GM21723 (cell line): Measurements from ENCODE around the gene MB.
"Not testable (repeated sequence)": the region's sequence is repeated elsewhere in the genome, so short reads cannot be mapped to it uniquely, and the experiment has no call there.

Experiments
- ATAC-seq: cut with Tn5 transposase; IDR thresholded peaks from one replicate; pipeline ENCODE4 v1.9.1; 2021; ENCODE audit warnings: mild to moderate bottlenecking, moderate library complexity; ENCODE audit not compliant: unreplicated experiment

Gene MB

DNA sequence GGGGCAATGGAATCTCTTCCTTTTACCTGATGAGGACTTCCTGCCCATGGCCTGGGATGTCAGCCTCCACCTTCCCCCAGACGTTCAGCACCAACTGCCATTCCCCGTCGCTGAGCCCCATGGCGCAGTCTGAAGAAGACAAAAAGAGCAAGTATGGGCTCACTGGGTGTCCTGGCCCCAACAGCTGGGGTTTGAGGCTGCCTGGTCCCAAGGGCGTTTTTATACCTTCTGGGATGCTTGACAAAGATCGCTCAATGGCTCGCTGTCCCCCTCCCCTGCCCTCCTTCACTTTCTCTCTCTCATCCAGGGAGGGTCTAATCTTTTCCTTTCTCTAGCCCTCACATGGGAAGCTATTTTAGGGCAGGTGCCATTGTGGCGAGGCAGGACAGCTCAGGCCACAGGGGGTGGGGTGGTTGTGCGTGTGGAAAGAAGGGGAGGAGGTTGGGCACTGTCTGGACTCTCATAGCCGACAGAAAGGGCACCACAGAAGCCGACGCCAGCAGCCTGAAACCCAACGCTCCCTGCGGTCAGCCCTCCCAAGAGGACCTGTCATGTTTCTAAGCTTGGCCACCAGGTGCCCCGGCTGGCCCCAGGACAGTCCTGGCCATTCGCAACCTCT is at the start of gene MB:
Gene MB (minus strand): TSS at position 193 of the 619 bp plus-strand sequence. CDS start 72 bp downstream, at position 121.
- no peak for ATAC-seq

DNA sequence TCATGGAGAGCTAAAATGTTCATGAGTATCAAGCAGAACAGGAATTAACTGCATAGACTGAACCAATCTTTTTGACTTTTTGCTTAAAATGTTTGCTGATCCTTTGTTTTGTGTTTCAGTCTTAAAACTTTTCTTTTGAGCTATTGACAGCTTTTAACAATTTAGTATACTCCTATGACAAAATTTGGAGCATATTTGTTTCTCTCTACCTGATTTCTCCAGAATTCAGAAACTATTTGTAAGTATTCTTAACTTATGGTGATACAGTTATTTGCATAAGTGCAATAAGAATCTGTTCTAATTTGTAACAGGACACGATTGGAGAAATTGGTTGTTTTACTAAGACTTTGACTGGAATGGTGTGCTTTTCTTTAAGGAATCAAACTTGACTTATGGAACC is 49.6 kb upstream of the MB start:
- not testable (repeated sequence) for ATAC-seq

DNA sequence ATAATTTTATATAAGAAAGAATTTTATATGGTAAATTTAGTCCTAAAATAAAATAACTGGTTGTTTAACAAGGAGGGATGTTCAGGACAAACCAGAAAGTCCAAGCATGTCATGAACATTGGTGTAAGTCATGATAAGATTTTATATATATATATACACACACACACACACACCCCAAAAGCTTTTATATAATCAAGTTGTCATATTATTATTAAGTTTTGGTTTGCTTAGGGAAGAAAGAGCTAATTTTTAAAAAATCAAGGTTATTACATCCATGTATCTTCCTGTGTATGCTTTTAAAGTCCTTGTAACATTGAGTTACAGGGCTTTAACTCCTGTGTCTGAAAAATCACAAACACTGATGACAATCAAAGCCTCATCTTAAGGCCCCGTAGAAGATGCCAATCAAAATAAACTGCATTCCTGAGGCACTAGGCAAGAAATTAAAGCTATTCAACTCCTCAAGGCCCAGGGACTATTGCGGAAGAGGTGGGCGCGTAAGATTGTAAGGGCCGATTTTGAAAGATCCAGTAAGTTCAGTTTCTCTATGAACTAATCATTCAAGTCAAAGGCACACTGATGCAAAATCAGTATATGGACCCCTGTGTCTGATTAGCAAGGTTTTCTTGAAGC is 47.9 kb upstream of the MB start:
- ATAC-seq, result no peak

DNA sequence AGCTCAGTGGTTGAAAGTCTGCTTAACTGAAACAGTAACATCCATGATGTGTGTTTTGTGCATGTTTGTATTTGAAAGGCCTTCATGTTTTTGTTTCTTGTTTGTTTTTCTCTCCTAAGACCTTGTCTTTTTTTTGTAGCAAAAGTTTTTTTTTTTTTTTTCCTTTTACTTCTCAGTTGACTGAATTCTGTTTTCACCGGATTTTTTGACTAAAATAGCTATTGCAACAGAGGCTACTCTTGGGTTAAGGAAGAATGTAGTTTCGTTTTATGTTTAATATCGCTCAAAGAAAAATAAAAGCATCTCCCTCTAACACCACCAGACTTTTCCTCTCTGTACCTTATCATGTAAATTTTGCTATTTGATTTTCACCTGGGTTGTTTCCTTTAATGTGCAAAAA is 46.2 kb upstream of the MB start:
- no peak for ATAC-seq

DNA sequence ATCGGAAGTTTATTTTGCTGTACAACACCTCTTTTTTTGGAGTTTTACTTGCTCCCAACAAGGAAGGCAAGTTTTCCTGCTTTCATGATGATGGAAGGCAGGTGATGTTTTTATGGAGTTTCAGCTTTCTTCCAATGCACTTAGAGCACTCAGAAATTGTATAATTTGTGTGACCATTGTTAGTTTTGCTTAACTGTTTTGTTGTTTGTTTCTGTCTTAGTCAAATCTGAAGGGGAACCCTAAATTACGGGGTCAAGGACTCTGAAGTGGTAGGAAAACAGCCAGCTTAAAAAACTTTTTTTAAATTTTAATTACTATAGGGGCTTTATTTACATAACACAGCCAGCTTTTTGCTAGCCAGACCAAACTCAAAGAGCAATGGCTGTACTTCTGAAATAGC is 45.8 kb upstream of the MB start:
- no peak for ATAC-seq

DNA sequence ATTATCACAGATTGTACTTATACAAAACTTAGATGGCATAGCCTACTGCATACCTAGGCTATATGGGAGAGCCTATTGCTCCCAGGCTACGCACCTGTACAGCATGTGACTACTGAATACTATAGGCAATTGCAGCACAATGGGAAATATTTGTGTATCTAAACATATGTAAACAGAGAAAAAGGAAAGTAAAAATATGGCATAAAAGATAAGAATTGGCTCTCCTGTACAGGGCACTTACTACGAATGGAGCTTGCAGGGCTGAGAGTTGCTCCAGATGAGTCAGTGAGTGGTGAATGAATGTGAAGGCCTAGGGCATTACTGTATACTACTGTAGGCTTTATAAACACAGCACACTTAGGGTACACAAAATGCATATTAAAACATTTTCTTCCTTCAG is 44.3 kb upstream of the MB start:
- no peak for ATAC-seq

DNA sequence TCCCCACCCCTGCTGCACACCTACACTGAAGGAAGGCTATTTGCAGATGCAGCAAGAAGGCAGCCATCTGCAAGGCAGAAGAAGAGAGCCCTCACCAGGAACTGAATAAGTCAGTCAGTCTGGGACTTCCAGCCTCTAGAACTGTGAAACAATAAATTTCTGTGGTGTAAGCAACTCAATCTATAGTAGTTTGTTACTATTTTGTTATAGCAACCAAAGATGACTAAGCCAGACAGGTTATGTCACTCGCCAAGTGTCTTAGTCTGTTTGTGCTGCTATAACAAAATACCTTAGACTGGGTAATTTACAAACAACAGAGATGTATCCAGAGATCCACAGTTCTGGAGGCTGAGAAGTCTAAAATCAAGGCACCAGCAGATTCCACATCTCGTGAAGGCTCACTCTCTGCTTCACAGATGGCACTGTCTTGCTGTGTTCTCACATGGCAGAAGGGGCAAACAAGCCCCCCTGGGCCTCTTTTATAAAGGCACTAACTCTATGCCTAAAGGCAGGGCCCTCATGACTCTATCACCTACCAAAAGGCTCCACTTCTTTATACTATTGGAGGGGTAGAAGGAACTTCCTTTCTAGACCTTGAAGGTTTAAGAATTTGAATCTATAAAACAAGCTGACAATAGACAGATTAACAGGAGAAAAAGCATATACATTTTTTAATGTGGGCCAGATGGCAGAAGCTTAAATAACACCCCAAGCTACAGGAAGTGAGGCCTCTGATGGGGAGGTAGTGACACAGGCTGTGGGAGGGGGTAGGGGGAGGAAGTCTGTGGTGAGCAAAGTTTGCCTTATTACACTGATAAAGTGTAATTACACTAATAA is 43.4 kb upstream of the MB start:
- ATAC-seq, result no peak

DNA sequence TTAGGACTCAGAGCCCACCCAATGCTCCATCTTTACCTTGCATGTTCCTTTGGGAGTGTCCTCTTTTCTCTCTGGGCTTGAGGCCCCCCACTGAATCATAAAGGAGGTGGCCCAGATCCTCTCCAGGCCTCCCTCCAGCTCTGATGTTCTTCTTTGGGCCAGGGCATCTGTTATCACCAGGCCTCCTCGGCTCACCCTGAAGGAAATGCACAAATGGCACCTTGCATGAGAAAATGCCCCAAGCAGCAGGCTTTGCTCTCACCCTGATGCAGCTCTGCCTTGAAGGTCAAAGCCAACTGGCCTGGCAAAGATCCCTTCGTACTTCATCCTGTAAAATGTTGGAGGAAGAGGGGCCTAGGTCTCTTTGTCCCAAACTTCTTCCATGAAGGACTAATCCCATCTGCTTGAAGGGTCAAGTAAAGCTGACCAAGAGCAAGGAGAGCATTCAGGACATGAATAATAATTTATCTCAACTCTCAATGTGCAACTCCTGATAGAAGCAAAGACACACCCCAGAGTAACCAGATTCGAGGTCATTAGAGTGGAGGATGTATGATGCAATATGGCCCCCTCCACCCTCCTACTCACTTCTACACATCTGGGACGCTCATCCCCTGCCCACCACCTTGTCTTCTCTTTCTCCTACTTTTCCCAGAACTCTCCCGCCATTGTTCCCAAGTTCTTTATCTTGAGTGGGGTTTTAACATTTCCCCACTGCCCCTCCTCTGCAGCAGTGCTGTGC is 40.6 kb upstream of the MB start:
- ATAC-seq, result no peak

DNA sequence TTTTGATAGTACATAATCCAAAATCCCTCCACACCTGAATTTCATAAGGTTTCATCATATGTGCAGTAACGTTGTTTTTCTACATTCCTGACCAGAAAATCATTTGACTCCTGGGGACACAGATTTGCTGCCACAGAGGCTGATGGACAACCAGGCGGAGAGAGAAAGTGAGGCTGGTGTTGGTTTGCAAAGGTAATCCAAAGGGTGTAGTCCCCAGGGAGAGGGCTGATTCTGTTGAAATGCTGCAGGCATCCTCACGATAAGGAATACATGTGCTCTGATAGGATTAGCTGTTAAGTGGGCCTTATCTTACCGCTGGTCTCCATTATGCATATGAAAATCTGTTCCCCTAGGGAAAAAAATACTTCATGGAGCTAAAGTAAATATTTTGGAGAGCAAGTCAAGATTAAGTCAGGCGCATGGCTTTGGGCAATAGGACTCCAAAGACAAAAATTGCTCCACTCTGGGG is 39.2 kb upstream of the MB start:
- no peak for ATAC-seq

DNA sequence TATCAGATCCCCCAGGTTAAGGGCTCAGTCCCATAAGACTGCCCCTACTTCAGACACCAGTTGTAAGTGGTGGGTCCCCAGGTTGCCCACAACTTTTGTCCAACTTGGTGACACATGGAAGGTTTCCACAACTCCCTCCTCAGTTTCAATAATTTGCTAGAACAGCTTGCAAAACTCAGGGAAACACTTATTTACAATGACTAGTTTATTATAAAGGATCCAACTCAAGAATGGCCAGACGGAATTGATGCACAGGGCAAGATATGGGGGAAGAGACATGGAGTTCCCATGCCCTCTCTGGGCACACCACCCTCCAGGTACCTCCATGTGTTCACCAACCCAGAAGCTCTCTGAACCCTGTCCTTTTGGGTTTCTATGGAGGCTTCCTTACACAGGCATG is 36.7 kb upstream of the MB start:
- ATAC-seq, result no peak

DNA sequence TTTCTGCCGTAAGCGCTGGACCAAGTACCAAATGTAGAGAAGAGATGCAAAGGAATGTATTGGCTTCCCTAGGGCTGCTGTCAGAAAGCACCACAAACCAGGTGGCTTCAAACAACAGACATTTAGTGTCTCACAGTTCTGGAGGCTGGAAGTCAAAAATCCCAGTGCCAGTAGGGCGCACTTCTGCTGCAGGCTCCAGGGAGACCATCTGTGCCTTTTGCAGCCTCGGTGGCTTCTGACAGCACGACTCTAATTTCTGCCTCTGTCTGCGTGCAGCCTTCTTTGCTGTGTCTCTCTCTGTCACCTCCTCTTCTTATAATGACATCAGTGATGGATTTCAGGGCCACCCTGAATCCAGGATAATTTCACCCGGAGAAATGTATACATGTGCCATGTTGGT is 34.0 kb upstream of the MB start:
- ATAC-seq, result no peak

DNA sequence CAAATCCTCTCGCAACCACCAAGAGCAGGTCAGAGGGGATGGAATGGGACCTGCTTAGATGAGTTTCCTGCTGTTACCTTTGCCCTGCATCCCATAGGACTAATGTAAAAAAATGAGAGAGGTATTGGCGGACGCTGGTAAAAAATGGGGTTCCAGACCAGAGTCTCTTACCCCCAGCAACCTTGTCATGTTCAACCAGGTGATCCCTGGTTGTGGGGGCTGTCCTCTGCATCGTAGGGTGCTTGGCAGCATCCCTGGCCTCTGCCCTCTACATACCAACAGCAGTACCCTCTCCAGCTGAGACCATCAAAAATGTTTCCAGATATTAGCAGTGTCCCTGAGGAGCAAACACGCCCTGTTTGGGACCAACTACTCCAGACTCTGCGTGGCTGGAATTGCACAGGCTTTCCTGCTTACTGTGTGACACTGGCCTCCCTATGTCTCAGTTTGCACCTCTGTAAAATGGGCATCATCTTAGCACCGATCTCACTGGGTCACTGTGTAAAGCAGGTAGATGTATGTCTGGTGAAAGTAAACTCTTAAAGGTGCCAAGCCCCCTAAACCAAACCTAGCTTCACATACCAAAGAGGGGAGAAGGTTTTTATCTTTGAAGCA is 32.6 kb upstream of the MB start:
- ATAC-seq, result no peak

DNA sequence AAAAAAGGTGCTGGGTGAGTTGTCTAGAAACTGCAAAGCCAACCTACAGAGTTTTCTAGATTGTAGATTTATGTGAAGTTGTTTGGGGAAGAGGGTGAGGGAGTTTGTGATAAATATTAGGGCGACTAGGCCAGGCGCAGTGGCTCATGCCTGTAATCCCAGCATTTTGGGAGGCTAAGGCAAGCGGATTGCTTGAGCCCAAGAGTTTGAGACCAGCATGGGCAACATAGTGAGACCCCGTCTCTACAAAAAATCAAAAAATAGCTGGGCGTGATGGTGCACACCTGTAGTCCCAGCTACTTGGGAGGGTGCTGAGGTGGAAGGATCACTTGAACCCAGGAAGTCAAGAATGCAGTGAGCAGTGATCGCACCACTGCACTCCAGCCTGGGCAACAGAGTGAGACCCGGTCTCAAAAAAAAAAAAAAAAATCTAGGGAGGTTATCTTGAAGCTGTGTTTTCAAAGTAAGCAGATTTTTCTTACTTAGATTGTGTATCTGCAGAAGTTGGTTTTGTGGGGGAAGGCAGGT is 32.0 kb upstream of the MB start:
- ATAC-seq, result no peak

DNA sequence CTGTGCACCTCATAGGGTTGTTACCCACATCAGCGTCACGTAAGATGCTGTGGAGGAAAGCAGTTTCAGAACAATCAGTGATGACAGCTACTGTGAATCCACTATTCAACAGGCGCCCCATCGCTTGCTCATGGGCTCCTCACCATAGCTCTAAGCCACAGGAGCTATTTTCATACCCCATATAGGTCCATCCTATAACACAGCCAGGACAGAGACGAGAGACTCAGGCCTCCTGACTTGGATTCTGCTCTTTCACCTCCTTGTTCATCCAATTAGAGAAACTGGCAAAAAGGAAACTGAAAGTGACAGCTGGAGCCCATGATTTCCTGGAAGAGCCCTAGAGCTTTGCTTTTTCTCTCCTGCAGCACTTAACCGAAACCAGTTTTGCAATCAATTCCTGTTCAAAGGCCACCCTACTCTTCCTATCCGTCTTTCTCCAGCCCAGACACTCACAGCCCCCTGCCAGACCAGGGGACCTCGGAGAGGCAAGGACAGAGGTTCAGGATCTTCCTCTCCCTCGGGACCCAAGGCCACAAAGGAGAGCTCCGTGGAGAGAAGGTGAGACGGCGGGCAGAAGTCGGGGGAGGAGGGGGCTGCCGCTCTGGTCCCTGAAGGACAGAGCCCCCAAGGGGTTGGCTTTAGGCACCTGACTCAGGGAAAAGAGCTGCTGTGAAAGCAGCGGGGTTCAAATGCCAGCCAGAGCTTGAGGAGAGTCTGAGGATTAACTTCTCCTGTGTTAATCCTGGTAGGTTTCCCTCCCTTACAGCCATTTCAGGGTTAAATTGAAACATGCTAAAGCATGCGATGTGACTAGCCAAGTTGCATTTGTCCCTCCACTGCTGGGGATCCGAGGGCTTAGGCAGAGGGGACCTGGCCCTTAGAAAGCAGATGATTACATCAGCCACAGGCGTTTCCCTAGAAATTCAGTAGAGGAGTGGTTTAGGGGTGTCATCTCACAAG is 31.2 kb upstream of the MB start, which contains the start of gene APOL6:
Gene APOL6 (plus strand): TSS at position 381 of the 960 bp plus-strand sequence. CDS start 7,980 bp downstream, outside the sequence.
- ATAC-seq, result no peak

DNA sequence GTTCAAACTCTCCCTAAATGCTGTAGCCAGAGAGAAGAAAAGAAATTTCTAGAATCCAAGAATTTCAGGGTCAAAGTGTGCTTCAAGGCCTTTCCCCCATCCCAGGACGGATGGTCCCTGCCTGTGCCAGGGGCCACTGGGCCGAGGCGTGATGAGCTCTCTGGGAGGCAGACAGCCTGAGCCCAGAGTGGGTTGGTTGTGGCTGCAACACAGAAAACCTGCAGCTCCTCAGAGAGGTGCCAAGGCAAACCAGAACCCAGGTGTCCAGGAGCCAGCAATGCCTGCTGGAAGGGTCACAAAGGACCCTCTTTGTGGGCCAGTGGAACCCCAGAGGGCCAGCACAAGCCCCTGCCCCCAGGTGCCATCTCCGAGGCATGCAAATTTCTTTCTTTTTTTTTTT is 28.5 kb upstream of the MB start:
- ATAC-seq, result no peak

DNA sequence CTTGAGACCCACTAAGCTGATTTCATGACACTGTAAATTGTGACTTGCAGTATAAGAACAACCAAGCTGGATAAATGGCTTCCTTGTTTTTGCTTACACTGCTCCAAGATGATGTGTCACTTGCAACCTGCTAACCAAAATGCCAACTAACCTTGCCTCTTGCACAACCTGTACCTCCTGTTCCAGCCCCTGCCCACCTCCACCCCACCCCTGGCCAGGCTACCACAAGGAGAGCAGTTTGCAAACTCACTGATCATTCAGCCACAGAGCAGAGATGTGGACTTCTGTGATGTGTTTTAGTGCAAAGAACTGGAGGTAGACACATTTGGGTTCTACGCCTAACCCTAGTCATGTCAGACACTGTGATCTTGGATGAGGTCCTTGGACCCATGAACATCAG is 26.9 kb upstream of the MB start:
- ATAC-seq, result no peak

DNA sequence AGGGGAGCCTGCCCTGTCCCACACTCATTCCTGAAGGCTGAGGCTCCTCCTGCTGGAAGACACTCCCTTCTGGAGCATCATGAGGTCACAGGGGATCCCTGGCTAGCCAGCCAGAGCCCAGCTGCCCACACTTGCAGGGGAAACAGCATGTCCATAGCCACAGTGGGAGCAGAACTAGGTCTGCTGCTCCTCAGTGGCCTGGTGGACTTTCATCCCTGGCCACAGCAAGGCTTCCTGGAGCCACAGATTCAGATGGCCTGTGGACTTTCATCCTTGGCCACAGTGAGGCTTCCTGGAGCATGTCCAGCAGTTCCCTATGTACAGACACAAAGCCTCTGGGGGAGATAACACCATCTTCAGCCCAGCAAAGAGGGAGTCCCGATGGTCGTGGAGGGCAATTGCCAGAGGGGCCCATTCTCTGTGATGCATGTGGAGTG is 25.2 kb upstream of the MB start:
- no peak for ATAC-seq

DNA sequence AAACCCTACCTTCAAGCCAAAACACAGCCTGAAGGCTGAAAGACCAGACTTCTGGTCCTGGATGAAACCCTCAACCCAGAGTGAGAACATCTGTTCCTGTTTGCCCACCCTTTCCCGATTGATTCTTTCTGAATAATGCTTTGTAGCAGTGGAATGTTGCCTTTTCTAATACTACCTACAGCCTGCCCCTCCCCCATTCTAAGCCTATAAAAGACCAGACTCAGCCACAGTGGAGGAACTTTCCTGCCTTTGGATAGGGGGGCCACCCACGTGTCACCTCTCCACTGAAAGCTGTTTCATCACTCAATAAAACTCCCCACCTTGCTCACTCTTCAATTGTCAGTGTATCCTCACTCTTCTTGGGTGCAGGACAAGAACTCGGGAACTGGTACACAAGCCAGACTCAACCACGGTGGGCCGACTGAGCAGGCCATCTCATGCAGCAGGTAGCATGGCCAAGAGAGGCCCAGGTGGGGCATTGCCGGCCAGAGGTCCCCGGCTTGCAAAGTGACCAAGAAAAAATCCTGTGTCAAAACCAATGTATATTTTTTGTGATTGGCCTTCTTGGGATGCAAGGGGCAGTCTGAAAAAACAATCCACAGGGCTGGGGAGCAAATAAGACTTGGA is 24.5 kb upstream of the MB start:
- no peak for ATAC-seq

DNA sequence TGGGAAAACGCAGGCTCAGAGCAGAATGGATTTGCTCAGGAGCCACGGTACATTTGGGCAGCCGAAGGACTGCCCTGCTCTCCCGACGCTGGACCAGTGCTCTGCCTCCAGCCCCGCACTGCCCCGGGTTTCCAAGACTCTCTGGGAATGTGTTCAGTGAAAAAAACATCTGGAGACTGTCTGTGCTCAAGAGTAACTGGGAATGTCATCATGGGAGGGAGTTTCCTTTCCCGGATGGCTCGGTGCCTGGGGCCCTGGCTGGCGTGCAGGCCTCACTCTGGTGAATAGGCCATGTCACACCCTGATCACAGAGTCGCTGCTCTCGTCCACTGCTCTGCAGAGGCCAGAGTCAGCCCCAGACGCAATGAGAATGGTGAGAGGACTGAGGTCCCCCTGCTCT is 21.3 kb upstream of the MB start:
- no peak for ATAC-seq
